Inflammatory macrophage (primary cell): ENCODE measurements around the gene LTK.
"Not testable (repeated sequence)": the region's sequence is repeated elsewhere in the genome, so short reads cannot be mapped to it uniquely, and the experiment has no call there.

ENCODE experiments used
- DNase-seq, 2 donors: peaks; one replicate each; pipeline ENCODE4 v3.0.0-alpha.2; 2020 to 2022

LTK gene

GRCh38 chr15:41474436-41474835 lies 39.2 kb downstream of the LTK start:
- no peak for DNase-seq

DNA sequence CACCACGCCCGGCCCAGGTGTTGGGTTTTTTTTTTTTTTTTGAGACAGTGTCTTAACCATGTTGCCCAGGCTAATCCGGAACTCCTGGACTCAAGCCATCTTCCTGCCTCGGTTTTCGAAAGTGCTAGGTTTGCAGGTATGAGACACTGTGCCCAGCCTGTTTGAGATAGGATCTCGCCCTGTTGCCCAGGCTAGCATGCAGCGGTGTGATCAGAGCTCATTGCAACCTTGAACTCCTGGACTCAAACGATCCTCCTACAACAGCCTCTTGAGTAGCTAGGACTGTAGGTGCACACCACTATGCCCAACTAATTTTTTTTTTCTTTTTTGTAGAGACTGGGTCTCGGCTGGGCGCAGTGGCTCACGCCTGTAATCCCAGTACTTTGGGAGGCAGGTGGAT lies 40.2 kb downstream of the LTK start:
- DNase-seq: no peak

- not testable (repeated sequence) for DNase-seq
Observed at GRCh38 chr15:41469644-41470043, 44.0 kb downstream of the LTK start.

DNA sequence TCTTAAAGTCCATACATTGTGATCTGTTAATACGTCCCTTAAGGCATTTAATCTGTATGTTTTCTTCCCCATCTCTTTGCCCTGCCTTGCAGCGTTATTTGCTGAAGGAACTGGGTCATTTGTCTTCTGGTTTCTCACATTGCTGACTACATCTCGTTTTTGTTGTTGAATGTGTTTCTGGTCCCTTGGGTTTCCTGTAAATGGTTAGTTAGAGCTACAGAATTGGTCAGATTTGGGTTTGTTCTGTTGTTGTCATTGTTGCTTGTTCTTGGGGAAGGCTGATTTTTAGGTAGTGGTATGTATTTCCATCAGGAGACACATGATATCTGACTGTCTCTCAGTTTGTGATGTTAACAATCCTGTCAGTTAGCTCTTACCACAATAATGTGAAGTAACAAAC lies 46.9 kb downstream of the LTK start:
- no peak for DNase-seq

DNA sequence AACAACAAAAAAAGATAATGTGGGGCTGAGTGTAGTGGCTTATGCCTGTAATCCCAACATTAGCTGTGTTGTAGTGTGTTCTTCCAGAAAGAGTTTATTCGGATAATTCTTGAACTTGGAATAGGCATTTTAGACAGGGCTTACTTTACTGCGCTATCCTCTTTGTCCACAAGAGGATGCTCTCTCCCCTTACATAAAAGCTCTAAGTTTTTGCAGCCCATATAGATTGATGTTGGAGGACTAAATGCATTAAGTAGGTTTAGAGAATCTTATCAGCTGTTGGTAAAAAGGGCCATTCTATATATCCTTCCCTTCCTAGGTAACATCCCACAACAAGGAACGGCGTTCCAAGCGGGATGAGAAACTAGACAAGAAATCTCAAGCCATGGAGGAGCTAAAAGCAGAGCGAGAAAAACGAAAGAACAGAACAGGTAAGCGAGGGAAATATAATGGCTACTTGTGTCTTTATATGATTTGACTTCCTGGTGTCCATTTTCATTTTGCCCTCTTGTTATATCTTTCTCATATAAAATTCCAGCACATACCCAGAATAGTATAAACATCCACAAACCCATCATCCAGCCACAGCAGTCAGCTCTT lies 47.7 kb downstream of the LTK start:
- DNase-seq: peak; percentile 49 to 55

- no peak for DNase-seq
Observed at GRCh38 chr15:41464889-41465580, 48.6 kb downstream of the LTK start.

DNA sequence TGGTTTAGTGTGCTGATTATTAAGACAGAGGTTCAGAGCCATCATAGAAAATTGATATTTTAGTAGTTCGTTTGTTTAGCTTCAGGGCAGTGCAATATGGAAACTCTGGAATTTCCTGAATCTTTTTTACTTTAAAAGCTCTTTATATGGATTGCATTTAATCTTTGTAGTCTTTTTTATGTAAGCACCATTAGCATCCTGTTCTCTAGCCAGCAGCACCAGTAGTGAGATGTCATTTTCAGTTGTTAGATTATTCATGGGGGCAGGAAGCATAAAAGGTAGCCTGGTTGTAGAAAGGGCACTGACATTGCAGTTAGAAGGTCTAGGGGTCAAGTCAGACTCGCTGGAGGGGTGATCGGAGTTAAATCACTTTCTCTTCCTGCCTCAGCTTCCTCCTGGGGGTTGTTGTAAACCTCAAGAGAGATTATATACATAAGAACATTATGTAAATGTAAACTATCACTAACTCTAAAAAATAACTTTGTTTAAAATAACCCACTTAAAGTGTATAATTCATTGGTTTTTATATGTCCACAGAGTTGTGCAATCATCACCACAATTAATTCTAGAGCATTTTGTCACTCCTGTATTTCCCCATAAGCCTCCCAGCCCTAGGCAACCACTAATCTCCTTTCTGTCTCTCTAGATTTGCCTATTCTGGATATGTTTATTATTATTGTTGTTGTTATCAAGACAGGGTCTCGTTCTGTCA lies 51.4 kb downstream of the LTK start:
- peak in 1 of 2 donors; percentile 7 for DNase-seq
